BLaER1 (cell line): ENCODE results near the gene ARIH2.

Experiments
- H3K27ac ChIP-seq: shearing (Covaris generic); formaldehyde crosslinking; 2 replicates; pipeline ENCODE4 v1.8.1; 2022
- H3K27me3 ChIP-seq: shearing (Covaris generic); formaldehyde crosslinking; 2 replicates; pipeline ENCODE4 v1.8.1; 2022
- H3K36me3 ChIP-seq: shearing (Covaris generic); formaldehyde crosslinking; 2 replicates; pipeline ENCODE4 v1.8.1; 2022
- H3K4me1 ChIP-seq: shearing (Covaris generic); formaldehyde crosslinking; 2 replicates; pipeline ENCODE4 v1.8.1; 2022
- H3K4me2 ChIP-seq: shearing (Covaris generic); formaldehyde crosslinking; 2 replicates; pipeline ENCODE4 v1.8.1; 2022
- H3K4me3 ChIP-seq: shearing (Covaris generic); formaldehyde crosslinking; 2 replicates; pipeline ENCODE4 v1.8.1; 2022
- H3K9ac ChIP-seq: shearing (Covaris generic); formaldehyde crosslinking; 2 replicates; pipeline ENCODE4 v1.8.1; 2022
- H3K9me3 ChIP-seq: shearing (Covaris generic); formaldehyde crosslinking; 2 replicates; pipeline ENCODE4 v1.8.1; 2022
- H4K20me1 ChIP-seq: shearing (Covaris generic); formaldehyde crosslinking; 2 replicates; pipeline ENCODE4 v1.8.1; 2022
- Cebpa-rat ChIP-seq: shearing (Covaris generic); IDR thresholded peaks from 2 replicates; pipeline ENCODE4 v1.8.1; 2022

The ARIH2 gene

DNA sequence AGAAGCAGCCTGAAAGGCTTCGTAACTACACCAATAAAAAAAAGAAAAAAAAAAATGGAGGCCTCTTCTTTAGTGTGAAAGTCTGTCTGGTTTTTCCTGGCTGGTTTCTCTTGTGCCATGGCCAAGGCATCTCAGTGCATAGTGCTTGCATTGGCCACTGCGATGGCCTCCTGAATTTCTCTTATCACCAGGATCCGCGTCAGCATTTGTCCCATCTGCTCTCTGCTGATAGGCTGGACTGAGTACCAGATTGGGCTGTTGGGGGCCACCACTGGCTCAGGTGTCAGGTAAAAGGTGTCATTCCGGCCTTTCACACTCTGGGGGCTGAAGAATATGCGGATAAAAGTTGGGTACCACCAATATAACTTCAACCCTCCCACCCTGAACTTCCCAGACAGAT, 111.7 kb downstream of the ARIH2 start:
- Histone ChIP-seq H4K20me1 (peaks cover 32% of the 10 kb centered on the region), H3K4me1 (peaks cover 35% of the 10 kb centered on the region), H3K9me3 (no peaks in the 10 kb centered on the region), H3K27ac (no peak overlapping the region), H3K4me2 (no peak overlapping the region), H3K9ac (no peak overlapping the region), H3K4me3 (no peak overlapping the region), H3K36me3 (peaks cover 81% of the 10 kb centered on the region), H3K27me3 (no peaks in the 10 kb centered on the region)
- no peak for TF ChIP-seq Cebpa-rat

DNA sequence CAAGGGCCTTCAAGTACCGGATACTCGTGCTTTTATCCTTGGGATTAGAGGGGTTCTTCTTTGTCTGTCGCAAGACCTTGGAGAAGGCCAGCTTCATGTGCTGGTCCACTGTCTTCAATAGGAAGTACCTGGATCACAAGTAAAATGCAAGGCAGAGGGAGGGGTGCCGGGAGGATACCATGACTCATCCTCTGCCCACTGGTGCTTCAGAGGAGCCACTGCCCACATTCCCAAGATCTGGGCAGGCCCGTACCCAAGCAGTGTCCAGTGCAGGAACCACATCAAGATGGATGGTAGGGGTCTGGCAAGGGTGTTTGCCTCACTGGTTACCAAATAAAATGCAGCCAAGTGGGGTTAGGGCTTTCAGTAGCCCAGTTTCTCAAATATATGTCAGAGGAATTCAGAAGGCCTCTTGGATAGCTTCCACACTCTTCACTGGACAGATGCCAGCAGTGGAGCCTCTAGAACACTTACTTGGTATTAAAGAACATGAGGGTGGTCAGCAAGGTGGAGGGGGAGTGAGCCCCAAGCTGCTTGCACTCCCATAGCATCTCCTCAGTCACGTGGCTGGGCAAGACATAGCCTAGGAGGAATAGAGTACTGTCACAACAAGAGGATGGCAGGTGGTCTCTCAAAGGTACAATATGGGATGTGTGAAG, 114.1 kb downstream of the ARIH2 start:
- Histone ChIP-seq H3K9me3 (no peaks in the 10 kb centered on the region), H3K27ac (no peak overlapping the region), H4K20me1 (peaks cover 12% of the 10 kb centered on the region; the same call in 1 of the 2 replicates), H3K4me1 (peaks cover 10% of the 10 kb centered on the region), H3K4me3 (no peak overlapping the region), H3K9ac (no peak overlapping the region), H3K27me3 (no peaks in the 10 kb centered on the region), H3K36me3 (peaks cover 80% of the 10 kb centered on the region), H3K4me2 (no peak overlapping the region)
- no peak for TF ChIP-seq Cebpa-rat

DNA sequence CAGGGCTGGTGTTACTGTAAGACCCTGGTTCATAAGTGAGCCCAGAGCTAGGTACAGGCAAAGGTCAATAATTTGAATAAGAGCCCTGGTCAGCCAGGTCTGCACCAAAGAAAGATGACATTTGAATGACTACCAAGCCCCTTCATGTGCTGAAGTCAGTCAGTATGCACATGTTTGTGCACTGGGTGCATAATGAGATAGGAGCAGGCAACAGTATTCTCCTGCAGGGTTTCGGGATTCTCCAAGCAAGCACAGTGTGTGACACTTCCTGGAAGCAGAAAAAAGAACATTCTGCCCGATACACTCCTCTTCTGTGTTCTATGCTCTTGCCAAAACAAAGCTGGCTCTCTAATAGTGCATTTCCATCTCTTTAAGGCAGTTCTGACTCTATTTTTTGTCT, 116.0 kb downstream of the ARIH2 start:
- no peak for TF ChIP-seq Cebpa-rat
- Histone ChIP-seq H3K4me3 (no peak overlapping the region), H3K27me3 (no peaks in the 10 kb centered on the region), H3K9me3 (no peaks in the 10 kb centered on the region), H3K9ac (no peak overlapping the region), H3K4me2 (no peak overlapping the region), H3K4me1 (no peaks in the 10 kb centered on the region), H3K27ac (no peak overlapping the region), H3K36me3 (peaks cover 97% of the 10 kb centered on the region), H4K20me1 (0 out of 2 replicates have a peak, but pooled peaks cover 12% of the 10 kb centered on the region)

DNA sequence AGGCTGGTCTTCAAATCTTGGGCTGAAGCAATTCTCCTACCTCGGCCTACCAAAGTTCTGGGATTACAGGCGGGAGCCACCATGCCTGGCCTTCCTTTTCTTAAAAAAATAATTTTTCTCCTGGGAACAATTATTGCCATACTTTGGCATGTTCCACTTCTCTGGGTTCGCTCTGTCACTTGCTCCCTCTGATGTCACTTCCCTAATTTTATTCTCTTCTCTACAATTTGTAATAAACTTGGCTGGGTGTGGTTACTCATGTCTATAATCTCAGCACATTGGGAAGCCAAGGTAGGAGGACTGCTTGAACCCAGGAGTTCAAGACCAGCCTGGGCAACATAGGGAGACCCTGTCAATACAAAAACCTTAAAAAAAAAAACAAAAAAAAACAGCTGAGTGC, 116.6 kb downstream of the ARIH2 start:
- Histone ChIP-seq H3K9me3 (no peaks in the 10 kb centered on the region), H3K4me1 (no peaks in the 10 kb centered on the region), H4K20me1 (peaks cover 18% of the 10 kb centered on the region; the same call in 1 of the 2 replicates), H3K36me3 (peaks cover 99% of the 10 kb centered on the region), H3K9ac (no peak overlapping the region; the same call in 1 of the 2 replicates), H3K4me3 (no peak overlapping the region), H3K27ac (no peak overlapping the region), H3K27me3 (no peaks in the 10 kb centered on the region), H3K4me2 (no peak overlapping the region)
- TF ChIP-seq Cebpa-rat = no peak
